GM21526 (cell line): ENCODE data around the gene MSGN1.
A peak's percentile ranks its signal among the peaks of the same experiment; 100 is the strongest.
"Not testable (repeated sequence)": the region's sequence is repeated elsewhere in the genome, so short reads cannot be mapped to it uniquely, and the experiment has no call there.

Experiments
- ATAC-seq: cut with Tn5 transposase; IDR thresholded peaks from one replicate; pipeline ENCODE4 v1.9.1; 2021; ENCODE audit warnings: moderate library complexity; ENCODE audit not compliant: unreplicated experiment, low FRiP score

The MSGN1 gene

GRCh38 chr2:17804358-17804757, 11.9 kb upstream of the MSGN1 start:
- peak; percentile 60 for ATAC-seq

DNA sequence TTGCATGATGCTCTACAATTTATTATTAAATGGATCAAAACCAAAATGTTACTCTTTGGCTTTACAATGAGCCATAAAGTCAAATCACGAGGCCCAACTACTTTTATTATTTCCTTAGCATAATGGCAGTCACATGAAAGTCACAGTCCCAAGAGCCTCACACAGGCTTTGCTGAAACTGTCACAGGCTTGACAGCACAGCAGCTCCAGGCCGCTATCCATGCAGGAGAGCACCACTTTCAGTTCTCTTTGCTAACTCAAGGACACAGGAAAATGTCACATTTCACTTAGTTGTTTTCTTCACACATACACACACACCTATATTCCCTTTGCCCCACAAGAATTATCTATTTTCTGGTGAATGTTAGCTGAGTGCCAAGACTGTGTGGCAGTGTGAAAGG, 11.1 kb upstream of the MSGN1 start:
- ATAC-seq: no peak

GRCh38 chr2:17805717-17806363, 10.4 kb upstream of the MSGN1 start:
- no peak for ATAC-seq

DNA sequence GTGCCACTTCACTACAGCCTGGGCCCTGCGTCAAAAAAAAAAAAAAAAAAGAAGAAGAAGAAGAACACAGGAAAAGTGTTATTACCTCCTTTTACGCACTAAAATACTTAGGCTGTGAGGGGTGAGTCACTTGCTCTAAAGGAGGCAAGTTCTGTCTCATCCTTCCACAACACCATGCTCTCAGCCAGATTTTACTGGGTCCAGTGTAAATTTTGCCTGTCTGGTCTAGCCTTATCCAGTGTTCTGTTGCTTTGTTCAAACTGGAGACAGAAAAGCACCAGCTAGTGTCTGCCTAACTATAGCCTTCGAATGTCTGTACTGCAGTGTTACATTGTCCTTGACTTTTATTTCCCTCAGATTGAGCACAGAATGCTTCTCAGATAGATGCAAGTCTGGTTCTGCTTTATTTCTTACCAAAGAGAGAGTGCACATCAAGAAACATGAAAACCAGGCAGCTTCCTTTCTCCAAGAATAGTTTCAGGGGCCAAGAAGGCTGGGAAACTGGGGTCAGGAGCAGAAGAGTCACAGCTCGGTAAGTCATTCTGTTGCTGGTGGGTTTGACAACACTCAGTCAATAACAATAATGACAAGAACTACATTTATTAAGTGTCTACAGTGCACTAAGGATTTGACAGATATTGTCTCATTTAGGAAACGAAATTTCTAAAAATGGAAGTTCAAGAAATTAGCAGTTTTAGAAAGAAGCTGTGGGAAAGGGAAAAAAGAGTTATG, 3.1 kb upstream of the MSGN1 start:
- peak; percentile 45 for ATAC-seq

DNA sequence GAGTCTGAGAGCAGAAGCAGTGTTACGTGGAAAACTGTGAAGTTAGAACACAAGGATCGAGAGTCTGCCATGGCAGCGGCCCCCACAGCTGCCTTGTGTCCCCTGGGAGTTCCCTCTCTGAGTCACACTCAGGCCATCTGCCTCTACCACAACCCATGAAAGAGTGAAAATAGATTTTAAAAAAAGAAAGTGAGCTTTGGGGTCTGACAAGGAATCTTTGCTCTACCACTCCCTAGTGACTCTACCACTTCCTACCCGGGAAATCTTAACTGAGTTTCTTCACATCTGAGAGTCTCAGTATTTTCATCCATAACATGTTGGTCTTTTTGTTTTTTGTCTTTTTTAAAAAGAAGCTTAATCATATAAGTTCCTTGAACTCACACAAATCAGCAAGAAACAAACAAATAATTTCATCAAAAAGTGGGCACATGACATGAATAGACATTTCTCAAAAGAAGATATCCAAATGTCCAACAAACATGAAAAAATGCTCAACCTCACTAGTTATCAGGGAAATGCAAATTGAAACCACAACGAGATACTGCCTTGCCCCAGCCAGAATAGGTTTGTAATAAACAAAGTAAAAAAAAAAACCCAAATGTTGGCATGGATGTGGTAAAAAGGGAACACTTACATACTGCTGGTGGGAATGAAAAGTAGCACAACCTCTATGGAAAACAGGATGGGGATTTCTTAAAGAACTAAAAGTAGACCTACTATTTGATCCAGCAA, 2.4 kb upstream of the MSGN1 start:
- peak; percentile 87 for ATAC-seq

GRCh38 chr2:17814601-17815000, 1.7 kb upstream of the MSGN1 start:
- ATAC-seq: no peak

DNA sequence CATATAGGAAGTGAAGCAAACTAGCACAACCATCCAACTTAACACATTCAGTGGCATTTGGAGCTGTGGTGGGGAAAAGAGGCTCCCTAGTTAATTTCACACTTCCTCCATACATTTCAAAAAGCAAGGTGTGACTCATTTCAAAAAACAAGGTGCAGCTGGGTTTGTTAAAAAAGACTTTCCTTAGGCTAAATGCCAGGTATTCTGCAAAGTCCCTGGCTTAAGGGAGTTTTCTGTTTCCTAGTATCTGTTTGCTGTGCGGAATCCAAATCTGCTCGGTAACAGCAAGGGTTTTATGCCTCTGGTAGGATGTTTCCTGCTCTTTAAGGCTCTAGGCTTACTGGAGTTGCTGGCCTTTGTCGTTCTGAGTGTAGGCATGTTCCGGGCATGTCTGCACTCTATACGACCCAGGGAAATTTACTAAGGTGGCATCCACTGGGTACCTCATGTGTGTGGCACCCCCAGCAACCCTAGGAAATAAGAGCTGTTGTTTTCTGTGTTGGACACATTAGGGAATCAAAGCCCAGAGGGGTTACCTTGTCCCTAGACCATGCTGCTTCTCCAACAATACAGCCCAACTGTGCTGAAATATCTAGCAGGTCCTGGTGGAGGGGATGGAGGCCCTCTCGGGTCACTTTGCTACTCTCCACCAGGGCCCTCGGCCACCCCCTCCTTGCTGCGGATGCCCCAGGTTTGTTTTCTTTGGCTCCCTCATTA, 634 bp upstream of the MSGN1 start:
- no peak for ATAC-seq

DNA sequence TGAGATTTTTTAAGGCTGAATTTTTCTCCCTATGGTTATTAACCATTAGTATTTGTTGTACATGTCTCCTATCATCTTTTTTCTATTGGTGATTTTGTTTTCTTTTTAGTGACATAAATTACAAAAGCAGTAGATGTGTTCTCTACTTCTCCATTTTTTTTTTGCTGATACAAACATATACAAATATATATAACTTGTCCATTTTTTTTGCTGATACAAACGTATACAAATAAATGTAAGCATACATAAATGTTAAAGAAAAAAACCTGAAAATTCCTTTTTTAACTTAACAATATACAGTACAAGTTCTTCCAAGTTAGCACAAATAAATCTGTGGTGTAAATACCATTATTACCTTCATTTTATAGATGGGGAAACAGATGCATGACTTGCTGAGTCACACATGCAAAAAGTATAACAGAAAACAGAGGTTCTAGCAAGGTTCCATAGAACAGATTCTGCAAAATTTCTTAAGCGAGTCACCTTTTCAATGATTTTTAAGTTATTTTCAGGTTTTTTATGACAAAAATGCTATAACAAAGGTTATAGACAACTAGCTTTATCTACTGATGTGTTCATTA, 2.1 kb downstream of the MSGN1 start:
- no peak for ATAC-seq

- no peak for ATAC-seq
Measured at GRCh38 chr2:17821080-17821479, 4.8 kb downstream of the MSGN1 start.

GRCh38 chr2:17821535-17822444, 5.5 kb downstream of the MSGN1 start:
- peak; percentile 48 for ATAC-seq

DNA sequence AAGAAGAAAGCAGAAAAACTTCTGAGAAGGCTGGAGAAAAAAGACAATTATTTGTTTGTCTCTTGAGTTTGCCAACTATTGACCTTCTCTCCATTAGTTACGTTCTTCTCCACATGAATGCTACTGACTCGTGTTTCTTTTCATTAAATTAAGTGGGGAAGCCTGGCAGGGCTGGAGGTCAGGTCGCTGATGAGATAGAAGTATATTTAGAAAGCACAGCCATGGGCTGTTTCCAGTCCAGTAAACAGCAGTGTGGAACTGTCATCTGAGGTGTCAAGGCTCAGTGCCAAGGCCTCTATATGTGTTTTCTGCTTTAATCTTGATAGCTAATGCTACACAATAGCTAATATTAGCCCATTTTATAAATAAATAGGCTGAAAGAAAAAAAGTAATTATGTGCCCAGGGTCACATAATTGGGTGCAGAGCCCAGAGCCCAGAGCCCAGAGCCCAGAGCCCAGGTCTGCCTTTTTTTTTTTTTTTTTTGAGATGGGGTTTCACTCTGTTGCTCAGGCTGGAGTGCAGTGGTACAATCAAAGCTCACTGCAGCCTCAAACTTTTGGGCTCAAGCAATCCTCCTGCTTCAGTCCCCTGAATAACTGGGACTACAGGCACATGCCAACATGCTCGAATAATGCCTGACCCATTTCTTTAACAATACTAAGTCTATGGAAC, 6.3 kb downstream of the MSGN1 start:
- peak; percentile 41 for ATAC-seq

GRCh38 chr2:17823646-17824045, 7.4 kb downstream of the MSGN1 start:
- not testable (repeated sequence) for ATAC-seq

- no peak for ATAC-seq
Measured at GRCh38 chr2:17827316-17827715, 11.1 kb downstream of the MSGN1 start.

DNA sequence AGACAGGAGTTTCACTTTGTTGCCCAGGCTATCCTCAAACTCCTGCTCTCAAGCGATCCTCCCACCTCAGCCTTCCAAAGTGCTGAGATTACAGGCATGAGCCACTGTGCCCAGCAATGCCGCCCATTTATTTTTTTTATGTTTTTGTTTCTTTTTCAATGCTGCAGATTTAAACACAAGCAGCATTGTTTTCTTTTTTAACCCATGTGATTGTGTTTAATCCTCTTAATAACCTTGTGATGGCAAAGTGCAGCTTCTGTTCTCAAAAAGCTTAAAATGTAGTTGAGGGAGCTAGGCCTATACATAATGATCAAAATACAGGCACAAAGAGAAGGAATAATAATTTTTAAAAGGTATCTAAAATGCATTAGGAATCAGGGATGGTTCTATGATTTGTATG, 11.5 kb downstream of the MSGN1 start:
- no peak for ATAC-seq

- peak; percentile 90 for ATAC-seq
Measured at GRCh38 chr2:17830053-17831034, 14.1 kb downstream of the MSGN1 start.

DNA sequence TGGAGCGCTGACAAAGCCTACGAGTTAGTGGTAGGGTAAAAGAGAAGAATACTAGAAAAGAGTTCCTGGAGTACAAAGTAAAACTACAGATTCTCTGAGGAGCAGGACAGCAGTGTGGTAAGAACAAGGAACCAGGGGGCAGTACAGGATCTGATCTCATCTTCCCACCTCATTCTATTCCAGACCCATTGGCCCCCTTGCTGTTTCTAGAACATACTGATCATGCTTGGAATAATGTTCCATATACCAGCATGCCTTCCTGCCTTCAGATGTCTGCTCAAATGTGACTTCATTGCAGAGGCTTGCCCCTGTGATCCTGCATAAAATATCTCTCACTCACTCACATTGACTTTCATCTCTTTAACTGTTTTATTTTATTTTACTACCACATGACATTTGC, 19.3 kb downstream of the MSGN1 start:
- ATAC-seq: no peak

GRCh38 chr2:17839959-17840358, 23.7 kb downstream of the MSGN1 start:
- no peak for ATAC-seq

- ATAC-seq: no peak
Measured at GRCh38 chr2:17843457-17843856, 27.2 kb downstream of the MSGN1 start.
